HG02759 (cell line): Measurements from ENCODE around the gene PPM1H.

ENCODE experiments used
- ATAC-seq: cut with Tn5 transposase; IDR thresholded peaks from one replicate; pipeline ENCODE4 v1.9.1; 2021; ENCODE audit warnings: mild to moderate bottlenecking, moderate library complexity; ENCODE audit not compliant: unreplicated experiment

Gene PPM1H

DNA sequence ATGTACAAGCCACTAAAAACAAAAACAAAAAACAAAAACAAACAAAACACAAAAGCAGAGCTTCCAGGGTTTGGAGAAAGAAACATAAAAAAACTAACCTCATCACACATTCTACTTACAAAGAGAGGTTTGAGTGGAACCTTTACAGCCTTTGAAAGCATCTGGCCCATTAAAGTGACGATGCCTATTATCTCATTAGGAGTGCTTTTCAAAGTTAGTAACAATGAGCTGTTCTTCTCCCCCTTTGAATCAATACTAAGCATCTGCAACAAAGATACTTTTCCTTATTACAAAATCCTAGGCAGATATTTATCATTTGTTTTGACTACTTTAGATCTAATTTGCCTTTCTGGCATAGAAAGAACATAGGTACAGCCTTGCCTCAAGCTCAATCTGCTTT is 217.3 kb downstream of the PPM1H start:
- ATAC-seq = no peak

DNA sequence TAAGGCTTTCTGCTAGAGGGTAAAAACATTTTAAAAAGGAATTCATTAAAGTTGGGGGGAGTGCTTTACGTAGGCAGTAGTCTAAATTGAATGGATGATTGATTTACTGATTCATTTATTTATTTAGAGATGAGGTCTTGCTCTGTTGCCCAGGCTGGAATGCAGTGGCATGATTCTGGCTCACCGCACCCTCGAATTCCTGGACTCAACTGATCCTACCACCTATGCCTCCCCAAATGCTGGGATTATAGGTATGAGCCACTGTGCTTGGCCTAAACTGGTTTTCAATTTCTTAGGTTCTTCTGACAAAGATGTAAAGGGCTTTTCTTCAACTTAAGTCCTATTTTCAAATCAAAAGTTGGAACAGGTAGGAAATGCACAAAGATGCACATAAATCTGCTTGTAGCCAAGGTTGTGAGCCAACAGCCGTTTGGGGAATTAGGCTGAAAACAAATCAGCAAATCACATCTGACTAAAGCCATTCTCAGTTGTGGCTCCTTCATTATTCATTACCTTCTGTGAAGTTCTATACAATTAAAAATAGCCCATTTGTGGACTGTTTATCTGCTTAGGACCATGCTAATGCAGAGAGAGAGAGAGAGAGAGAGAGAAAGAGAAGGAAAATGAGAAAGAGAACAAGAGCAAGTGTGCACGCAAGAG is 218.0 kb downstream of the PPM1H start:
- ATAC-seq = no peak

DNA sequence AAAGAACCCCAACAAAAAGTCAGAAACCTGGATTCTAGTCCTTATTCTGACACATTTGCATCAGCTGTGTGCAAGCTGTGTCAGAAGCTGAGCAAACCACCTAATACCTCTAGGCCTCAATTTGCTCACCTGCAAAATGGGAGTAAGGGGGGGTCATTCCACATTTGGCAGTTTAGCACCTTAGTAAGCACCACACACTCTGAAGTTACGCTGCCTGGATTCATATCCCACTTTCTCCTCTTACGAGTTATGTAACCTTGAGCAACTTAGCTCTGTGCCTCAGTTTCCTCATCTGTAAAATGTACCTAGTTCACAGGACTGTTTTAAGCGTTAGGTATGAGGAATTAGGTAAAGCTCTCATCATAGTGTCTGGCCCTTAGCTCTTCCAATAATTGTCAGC is 218.9 kb downstream of the PPM1H start:
- no peak for ATAC-seq

DNA sequence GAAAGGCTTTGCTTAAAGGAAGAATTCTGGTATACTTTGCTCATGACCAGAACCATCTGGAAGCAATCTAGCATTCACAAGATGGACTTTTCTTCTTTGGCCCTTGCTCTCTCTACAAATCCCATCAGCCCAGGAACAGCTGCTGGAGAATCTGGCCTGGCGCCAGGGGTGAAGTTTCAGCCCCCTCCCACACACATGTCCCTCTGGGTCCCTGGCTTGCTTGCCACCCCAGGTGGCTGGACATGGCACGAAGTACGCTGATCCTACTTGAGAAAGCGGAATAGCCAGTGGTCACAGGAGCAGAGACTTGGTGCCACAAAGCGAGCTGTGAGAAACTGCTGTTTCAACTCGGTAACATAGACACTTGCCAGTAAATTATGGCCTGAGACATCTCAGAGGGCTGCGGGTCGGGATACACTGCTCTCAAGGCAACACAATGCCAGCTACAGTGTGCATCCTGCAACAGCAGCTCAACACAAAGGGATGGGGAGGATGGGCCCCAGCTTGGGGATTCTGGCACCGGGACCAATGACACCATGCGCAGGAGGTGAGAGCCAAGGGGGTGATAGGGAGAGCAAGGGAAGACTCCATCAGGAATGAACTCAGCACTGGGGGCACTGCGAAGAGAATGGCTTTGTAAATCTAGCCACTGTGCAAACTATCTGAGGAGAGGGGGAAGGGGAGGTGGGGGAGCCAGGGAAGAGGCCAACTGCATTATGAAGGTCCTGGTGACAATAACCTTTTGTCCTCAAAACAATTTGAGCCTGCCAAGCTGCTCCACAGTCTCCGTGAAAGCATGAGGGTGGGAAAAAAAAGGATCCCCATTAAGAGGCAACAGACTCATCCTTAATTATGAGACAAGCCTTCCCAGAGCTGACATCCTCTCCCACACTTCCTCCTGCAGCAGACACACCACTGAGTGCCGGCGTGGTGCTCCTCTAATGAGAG is 219.9 kb downstream of the PPM1H start:
- no peak for ATAC-seq

DNA sequence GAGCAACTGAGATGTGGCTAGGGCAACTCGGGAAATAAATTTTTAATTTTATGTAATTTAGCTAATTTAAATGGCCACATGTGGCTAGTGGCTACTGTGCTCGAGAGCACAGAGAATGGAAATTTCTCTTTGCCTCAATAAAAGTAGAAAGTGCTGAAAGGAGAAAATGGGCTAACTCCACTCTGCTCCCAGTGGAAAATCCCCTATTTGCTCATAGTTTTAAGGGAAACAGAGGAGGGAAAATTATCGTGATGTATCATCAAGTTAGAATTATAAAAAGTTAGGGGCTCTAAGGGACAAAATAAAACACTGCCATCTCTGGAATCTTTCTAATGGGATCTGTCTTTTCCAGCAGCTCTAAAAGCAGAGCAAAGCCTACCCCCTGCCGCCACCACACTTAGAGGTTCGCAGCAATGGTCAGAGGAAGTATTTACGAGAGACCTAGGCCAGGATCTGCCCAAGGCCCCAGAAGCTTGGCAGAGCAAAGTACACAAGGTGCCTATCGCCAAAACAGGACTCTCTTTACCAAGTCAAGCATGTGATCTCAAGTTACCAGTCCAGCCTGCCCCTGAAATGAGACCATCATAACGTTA is 220.7 kb downstream of the PPM1H start:
- no peak for ATAC-seq

DNA sequence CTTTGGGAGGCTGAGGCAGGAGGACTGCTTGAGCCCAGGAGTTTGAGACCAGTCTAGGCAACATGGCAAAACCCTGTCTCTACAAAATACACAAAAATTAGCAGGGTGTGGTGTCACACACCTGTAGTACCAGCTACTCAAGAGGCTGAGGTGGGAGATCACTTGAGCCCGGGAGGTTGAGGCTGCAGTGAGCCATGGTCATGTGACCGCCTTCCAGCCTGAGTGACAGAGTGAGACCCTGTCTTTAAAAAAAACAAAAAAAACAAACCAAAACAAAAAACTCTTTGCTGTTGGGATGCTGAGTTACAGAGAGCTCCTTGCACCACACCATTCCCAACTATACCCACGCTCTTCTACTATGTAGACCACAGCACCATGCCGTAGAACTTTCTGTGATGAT is 221.2 kb downstream of the PPM1H start:
- ATAC-seq = no peak

DNA sequence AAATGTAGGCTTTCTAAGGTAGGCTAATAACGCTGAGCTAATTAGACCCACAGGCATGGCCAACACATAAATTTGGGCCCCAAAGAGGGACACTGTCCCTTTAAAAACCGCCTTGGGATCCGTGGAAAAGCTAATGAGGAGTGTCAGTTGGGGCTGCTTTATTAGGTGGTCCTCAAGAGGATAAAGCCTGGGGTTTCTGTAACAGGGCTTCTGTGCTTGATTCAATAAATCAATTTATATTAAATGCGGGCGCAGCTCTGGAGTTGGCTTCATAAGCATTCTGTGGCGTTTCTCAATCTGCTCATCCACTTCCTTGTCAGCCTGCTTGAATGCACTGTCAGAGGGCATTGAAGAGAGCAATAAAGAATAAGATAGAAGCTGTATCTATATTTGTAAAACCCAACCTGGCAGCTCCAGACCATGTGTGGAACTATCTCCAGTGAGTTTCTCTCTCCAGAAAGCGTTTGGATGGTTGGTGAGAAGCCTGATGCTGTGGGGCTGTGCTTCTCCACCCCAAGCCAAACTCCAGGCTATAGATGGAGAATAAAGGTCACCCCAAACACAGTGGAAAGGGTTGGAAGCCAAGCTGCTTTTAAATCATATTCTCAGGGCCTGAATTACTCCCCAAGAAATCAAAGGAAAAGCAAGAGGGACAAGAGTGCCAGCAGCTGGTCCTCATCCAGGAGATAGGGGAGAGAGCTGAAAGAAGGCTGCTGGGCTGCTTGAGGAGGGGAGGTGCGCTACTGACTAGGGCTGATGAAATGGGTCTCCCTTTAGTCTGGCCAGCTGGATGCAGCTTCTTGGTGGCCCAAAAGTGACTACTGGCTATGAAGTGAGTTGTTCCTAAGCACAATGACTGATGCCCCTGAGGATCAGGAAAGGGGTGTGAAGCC is 222.0 kb downstream of the PPM1H start:
- no peak for ATAC-seq

DNA sequence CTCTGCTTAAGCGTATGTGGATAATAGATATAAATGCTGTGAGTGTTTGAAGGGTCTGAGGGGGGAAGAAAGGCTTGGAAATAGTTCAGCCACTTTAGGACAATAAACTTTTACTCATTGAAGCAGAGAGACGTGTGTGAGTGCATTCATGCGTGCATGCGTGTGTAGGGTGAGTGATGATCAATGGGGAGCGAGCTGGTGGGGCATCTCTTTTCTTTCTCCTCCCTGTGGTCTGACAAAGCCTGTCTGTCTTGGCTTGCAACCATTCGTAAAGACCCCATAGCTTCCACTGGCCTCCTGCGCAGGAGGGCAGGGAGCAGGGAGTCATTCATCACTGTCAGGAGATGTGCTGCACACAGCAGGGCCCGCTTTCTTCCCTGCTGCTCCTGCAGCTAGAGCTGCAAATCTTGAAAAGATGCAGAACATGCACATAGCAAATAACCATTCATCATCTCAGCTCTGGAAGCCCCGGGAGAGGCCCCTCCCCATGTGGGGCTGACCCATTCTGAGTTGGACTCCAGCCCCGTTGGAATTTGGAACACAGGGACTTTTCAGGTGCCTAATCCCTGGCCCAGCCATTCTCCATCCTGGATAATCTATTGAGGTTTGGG is 223.2 kb downstream of the PPM1H start:
- no peak for ATAC-seq

DNA sequence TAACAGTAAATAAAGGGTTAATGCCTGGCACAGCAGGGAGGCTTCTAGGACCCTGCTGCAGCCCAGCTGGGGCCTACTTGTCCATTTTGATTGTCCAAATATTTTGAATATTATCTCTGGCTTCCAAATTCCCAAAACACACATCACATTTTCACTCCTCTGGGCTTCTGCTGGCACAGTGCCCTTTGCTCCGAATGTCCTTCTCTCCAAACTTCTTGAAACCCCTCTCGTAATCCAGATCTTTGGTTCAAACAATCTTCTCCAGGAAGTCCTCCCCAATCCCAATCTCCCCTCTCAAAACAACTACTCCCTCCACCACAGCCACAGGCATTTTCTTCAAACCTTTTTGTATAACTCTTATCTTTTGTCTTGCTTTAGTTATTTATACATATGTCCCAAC is 225.6 kb downstream of the PPM1H start:
- ATAC-seq = no peak

DNA sequence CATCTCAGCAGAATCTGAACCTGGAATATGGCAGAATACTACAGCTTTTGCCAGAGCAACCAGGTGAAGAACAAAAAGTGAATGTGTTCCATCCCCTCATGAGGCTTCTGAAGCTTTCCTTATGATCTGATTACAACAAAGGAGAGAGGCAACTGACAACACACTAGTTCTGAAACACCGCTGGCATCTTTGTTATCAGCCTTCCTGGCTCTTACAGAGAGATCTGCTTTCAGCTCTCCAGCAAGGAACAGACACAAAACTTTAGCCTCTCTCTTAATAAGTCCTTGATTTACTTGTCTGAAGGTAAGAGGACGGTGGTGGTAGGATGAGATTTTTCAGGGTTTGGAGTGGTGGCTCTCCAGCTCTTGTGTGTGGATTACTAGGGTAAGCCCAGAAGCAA is 227.0 kb downstream of the PPM1H start:
- ATAC-seq = no peak

DNA sequence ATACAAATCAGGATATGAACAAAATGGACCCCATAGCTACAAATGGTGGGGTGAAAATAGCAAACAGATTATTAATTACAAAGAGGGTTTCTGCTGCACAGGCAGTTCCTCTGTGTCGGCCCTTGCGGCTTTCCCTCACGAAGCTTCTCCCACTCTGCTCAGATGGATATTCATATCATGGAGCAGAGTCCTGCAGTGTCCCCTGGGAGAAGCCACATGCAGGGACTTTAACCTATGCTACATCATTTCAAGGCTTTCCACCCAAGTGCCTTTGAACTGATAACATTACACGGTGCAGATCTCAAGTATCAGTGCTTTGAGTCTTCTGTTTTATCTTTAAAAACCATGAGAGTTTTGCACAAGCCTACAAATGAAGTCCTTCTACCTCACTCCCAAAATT is 229.1 kb downstream of the PPM1H start:
- ATAC-seq = no peak

DNA sequence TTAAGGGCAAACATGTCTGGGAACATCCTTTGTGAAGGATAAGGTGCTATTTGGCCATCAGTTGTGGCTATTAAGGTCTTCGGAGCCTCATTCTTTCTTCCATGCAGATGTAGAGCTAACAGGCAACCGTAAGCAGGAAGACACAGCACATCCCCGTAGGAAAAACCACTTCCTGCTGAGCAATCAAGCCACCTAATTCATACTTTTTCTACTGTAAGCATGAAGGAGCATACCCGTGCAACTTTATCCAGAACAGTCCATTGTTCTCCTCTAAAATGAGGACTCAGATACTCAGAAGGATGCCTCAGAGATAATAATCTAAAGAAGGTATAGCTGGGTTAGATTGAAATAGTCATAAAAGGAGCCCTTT is 232.0 kb downstream of the PPM1H start:
- no peak for ATAC-seq

DNA sequence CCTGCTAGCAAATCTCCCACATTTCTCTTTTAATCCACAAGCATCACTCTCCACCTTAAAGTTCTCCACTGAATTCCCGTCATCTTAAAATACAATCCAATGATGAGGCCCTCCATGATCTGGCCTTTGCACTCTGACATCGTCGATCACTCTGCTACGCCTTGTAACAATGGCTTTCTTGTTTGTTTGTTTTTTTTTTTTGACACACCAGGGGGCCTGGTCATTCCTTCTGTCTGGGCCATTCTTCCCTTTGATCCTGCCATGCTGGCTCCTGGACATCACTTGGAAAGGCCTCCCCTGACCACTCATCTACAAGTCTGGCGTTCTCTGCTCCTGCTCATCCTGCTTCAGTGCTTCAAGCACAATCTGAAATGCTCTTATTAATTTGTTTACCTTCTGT is 233.5 kb downstream of the PPM1H start:
- no peak for ATAC-seq

DNA sequence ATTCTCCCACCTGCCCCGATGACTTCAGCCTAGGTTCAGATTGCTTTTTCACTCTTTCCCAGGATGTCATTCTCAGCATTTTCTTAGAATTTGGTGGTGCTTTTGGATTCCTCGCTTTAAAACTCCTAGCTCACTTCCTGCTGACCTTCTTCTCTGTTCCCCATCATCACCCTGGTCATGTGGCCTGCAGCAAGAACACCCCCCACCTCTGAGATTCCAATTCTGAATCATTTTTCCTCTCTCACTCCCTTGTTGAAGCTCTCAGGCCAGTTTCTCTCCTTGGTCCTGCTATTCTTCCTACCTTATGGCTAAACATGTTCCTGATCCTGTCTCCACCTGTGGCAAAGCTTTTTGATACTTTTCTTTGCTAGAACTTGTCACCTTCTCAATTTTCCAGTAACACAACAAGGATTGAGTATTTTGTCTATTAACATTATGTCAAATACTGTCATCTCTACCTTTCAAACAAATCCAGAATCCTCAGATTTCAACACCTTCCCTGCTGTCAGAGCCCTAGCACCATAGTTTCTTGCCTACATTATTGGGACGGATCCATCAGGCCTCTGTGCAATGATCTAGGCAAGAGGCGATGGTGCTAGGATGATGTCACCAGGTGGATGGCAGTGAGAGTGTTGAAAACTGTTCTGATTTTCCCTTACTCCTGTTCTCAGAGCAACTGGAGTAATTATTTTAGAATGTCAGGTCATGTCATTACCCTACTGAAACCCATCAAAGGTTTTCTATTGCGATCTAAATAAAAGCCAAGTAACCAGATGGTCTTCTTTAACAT is 234.7 kb downstream of the PPM1H start:
- no peak for ATAC-seq

DNA sequence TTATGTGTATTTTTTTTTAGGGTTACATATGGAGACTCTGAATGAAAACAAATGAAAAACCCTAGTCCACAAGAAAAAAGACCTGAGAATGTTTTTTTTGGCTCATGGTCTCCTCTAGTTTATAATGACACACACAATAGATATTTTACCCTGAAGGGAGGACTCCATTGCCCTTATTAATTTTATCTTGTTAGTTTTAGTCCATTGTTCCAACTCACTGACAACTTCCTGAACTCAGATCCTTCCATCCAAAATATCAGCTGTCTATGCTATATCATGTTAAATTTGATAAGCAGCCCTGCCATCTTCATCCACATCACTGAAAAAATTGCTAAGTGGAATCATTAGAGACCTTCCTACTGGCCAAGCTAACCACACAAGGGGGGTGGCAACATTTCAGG is 236.2 kb downstream of the PPM1H start:
- ATAC-seq = no peak

DNA sequence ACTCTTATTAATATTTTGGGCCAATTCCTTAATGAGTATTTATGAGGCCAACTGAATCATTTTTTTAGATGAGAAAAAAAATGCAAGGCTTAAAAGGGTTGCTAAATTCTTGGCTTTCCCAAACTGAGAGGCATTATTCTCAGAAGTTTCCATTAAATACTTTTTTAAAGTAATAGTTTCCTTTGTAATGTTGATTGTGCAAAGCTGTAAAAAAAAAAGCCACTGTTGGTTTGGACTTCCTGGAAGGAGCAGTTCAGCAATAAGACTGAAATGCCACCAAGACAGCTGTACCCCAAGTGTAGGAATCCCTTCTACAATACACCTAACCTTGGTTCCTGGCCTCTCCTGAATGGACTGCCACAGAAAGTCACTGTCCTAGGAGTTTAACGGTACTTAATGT is 237.1 kb downstream of the PPM1H start:
- no peak for ATAC-seq

DNA sequence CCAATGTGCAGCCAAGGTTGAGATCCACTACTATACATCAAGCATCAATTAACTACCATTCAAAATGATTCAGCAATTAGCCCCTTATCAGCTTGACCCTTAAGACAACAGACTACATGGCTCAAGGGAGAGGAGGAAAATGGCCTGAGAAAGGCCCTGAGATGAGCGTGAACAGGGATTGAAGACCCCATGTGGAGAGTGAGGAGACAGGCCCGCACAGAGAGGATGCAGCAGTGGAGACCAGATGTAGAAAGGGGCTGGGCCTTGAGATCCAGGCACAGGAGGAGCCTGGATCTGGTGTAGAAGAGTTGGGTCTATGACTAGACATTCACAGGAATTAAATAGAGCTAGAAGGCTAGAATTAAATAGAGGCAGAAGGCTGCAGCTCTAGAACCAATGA is 239.3 kb downstream of the PPM1H start:
- no peak for ATAC-seq

DNA sequence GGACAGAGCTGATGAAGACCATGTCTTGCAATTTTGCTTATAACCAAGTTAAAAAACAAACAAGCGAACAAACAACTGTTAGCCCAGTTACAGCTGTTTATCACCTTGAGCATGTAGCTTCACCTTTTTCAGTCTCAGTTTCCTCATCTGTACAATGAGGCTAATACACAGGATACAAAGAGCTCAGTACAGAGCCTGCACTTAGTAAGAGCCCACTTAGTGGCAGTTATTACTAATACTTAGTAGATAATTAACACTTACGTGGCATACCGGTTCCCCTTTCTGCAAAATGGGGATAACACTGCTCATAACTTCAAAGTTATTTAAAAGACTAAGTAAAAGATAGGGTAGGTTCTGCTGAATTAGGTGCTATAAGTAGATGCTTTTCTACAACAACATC is 240.3 kb downstream of the PPM1H start:
- ATAC-seq = peak; percentile 75

DNA sequence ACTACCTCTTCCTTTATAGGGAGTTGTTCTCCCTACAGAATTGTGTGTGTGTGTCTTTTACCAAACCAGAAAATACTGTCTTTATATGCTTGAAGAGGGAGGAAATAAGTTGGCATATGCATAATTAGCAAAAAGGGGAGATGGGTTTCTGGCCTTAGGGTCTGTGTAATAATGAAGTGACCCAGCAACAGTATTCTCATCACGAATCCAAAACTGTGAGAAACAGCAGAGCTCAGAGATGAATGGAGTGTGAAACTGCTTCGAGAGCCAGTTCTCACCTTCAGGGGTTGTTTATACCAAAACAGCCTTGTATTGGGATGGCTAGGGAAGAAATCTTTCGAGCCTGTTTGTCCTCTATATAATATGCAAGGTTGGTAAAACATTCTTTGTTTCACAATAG is 240.8 kb downstream of the PPM1H start:
- no peak for ATAC-seq
